ENCODE data around the gene GYS2.
"Not testable (repeated sequence)": the region's sequence is repeated elsewhere in the genome, so short reads cannot be mapped to it uniquely, and the experiment has no call there.

The GYS2 gene

DNA sequence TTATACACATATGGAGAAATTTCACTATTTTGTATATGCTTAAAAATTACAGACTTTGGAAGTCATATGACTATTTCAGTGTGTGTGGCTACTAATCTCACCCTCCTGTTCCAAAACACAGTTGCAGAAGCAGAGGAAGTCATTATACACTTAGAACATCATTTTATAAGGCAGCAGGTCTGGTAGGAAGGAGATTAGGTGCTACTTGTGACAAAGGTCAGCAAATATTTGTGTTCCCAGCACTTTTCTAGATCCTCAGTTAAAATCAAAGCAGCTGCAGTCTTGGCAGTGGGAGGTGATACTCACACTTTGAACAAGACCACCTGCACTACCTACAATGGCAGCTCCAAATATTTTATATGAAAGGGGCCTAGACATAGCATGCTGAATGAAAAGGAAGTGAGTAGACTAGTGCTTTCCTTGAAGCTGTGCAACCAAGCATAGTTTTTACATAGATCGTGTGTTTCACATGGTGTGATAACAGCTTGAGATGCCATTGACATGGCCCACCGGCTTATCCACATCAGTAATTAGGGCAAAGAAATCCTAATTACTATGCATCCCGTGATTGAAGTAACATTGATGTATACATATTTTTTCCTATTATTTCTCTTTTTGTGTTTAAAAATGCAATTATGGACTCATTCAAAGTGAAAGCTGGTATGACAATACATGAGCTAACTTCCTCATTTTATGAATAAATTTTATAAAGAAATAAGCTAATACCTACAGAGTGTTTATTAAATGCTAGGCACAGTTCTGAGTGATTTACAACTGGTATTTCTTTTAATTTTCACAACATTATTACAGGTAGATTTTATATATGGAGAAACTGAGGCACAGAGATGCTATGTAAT is 5.3 kb downstream of the GYS2 start:
- DNase-seq: no peak

DNA sequence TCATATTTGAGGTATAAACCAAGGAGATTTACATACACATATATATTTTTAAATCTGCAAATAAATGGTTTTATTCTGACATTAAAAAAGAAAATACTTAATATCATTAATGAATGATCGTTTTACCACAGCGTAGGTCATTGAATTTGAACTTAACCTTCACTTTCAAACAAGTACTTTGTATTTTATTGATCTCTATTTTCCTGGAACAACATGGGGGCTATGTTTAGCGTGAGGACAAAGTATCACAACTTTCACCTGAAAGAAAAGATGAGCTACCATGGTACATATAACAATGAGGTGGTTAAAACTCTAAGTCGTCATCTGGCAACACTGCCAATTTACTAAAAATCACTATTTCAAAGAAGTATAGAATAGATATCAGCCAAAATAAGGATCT is 6.0 kb downstream of the GYS2 start:
- no peak for DNase-seq

DNA sequence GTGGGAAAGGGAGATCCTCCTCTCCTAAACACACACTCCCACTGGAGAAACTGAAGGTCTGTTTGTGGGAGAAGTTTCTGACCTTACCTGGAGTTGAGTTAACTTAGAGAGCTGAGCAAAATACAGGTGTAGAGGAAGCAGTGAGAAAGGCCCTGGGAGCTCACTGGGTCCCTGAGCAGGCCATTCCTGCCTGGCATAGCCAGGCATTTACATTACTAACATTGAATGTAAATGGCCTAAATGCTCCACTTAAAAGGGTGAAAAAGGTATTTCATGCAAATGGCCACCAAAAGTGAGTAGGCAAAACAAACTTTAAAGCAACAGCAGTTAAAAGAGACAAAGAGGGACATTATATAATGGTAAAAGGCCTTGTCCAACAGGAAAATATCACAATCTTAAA is 9.3 kb downstream of the GYS2 start:
- not testable (repeated sequence) for DNase-seq

DNA sequence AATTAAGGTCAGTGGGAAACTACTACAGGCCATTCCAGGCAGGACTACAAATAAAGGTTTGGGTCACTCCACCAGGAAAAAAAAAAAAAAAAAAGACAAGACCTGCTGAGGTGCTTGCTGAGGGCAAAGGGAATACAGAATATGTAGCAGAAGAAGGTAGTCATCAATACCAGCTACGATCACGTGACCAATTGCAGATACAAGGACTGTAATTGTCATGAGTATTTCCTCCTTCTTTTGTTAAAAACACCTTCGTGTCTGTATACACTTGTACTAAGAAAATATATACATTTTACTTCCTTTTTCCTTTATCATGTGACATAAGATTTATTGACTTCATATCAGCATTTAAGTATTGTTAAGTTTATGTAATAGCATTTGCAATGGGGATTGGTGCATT is 19.2 kb downstream of the GYS2 start:
- no peak for DNase-seq

DNA sequence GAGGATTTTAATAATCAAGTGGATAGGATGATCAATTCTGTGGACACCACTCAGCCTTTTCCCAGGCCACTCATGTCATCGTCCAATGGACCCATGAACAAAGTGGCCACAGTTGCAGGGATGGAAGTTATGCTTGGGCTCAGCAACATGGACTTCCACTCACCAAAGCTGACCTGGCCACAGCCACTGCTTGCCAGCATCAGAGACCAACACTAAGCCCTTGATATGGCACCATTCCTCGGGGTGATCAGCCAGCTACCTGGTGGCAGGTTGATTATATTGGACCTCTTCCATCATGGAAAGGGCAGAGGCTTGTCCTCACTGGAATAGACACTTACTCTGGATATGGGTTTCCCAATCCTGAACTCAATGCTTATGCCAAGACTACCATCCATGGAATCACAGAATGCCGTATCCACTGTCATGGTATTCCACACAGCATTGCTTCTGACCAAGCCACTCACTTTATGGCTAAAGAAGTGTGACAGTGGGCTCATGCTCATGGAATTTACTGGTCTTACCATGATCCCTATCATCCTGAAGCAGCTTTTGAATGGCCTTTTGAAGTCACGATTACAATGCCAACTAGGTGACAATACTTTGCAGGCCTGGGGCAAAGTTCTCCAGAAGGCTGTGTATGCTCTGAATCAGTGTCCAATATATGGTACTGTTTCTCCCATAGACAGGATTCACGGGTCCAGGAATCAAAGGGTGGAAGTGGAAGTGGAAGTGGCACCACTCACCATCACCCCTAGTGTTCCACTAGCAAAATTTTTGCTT is 20.1 kb downstream of the GYS2 start:
- DNase-seq: not testable (repeated sequence)

DNA sequence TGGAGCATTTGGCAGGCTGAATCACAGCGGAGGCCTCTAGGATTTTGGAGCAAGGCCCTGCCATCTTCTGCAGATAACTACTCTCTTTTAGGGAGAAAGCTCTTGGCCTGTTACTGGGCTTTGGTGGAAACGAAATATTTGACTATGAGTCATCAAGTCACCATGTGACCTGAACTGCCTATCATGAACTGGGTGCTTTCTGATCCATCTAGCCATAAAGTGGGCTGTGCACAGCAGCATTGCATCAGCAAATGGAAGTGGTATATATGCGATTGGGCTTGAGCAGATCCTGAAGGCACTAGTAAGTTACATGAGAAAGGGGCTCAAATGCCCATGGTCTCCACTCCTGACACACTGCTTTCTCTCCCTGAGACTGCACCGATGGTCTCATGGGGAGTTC is 21.1 kb downstream of the GYS2 start:
- DNase-seq: no peak

DNA sequence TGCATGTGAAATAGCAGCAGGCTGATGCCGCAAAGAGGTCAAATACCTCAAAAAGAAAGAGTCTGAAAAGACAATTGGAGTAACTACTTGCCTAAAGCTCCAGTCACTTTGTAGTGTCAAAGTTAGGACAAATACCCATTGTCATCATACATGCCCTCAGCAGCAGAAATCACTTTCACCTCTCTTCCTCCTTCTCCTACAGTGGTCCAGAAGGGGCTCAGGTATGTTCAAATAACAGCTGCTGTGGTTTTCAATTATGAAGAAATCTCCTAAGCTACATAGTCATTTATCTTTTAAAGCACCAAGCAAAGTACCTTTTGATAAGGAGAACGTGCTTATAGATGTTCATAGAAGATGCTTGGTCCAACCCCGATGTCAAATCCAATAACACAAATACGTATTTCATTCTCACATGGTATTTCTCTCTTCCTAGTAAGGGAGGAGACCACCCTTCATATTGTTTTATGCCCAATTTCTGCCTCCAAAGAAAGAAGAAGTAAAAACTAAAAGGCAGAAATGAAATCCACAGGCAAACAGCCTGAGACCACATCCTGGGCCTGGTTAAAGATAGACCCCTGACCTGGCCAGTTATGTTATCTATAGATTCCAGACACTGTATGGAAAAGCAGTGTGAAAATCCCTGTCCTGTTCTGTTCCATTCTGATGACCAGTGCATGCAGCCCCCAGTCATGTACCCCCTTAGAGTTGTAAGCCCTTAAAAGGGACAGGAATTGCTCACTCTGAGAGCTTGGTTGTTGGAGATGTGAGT is 23.7 kb downstream of the GYS2 start:
- DNase-seq: no peak

DNA sequence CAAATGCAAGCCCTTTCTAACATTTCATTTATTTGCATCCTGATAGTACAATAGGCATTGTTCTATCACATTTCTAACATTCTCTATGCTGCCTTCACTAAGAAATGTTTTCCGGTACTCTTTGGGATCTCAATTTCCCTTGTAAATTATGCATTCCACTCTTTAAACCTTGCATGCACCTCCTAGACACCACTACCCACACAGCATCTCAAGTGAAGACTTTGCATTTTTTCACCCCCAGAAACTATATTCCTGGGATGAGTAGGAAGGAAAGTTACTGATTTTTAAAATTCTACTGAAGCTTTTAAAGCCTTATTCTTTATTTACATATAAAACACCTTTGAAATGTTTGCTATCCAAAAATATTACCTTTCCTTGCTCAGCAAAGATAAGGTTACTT is 27.1 kb downstream of the GYS2 start:
- DNase-seq: no peak

DNA sequence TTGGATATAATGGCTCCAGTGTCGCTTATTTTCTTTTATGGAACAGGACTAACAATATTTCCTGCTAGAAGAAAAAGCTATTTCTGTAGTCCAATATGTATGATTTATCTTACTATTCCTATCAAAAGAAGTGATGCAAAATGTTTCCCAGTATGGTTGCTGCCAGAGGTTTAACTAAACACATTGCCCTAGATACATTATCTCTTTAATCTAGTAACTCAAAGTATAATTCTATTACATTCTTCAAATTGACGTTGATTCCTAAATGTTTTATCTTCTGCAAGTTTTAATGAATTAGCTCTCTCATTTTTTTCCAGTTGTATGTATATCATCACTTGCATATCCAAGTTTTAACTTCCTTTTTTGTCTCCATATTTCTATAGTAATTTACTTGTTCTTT is 28.2 kb downstream of the GYS2 start:
- no peak for DNase-seq

DNA sequence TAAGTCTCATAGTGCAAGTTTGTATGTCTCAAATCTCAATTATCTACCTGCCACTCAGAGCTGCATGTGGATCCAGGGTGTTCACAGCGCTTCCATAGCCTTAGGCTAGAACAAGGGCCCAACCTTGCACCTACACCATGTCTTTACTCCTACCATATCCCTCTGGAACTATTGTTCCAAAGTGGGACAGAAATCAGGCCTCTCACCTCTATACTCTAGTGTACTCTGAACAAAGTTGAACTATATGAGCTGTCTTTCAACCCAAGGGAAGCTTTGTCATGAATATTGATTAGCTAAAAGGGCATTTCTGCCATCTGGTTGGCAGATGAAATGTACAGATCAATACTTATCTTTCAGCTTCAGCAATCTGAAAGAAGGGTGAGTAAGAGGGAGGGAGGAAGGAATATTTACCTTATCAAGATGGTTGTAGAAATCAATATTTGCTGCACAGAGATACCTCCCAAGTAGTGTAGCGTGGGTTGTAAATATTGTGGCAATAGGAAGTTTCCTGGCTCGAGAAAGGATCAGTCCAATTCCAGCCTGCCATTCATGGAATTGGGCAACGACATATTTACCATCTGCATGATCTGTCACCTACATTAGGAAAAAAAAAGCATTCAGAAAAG is 30.8 kb downstream of the GYS2 start:
- DNase-seq: no peak

DNA sequence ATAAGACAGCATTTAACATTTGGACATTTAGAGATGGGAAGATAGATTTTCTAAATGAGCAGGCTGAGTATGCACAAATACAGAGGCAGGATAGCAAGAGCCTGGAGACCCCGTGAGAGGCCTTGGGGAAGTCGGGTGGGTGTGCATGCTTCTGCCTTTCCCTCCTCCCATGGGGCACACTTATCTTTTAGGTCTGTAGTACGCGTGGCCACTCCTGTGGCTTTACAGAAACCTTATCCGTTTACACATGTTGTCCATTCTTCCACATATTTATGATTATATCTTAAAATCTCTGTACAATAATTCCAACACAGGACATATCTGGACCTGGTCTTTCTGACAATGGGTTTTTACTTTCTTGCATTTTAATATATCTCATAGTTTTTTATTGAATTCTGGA is 33.6 kb downstream of the GYS2 start:
- DNase-seq: no peak

DNA sequence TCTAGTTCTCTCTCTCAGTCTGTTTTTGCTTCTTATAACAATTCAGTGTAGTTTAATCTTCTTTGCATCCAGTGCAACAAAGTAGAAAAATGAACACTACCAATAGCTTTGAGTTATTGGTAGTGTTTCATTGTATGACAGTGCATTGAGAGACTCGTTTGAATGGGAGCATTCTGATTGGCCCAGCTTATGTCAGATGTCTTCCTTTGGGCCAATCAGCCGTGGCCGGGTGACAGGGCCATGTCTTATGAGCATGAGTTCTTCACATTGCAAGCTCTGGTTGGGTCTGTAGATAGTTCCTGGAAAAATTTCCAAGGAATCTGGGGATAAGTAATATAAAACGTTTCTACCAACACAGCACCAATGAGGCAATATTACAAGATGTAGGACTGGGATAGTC is 36.5 kb downstream of the GYS2 start:
- DNase-seq: no peak

DNA sequence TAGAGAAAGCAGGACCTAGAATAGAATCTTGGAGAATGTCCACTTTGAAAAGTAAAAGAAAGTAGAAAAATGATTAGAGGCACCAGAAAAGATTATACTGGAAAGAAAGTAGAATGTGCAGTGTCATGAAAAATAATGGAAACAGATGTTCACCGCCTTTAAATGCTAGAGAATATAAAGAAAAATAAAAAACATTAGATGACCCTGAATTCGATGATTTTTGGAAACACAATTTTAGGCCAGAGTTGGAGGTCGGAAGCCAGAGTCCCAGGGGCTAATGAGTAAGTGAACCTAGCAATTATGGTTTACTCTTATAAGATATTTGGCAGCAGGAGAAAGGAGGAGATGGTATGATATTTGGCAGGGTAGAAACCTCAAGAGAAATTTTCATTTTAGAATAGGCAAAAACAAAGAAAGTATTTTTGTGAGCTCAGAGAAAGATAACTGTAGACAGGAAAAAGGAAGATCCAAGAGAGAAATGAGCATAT is 37.7 kb downstream of the GYS2 start:
- DNase-seq: no peak

DNA sequence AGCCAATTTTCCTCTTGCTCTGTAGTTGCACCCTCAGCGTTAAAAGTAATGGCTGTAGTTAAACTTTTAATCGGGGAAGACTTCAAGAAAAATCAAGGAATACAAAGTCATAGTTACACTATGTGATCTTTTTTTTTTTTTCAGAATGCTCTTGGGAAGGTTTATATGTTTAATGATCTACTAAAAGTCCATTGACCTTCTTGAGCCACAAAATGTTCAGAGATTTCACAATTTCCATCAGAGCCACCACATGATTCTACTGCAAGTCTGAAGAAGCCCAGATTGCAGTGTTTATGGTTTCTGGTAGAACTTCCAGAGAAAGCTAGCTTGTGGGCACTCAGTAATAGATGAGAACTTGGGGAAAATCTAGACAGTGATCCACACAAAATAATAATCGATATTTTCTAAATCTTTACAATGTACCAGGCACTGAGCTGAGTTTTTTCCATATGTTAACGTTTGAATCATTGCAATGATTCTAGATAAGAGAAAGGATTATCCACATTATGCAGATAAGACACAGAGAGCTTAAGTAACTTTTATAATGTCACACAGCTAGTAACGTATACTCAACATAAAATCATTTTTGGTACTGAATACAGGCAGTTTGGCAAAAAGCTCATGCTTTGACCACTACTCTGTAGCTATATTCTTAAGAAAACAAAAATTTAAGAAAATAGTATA is 38.3 kb downstream of the GYS2 start:
- no peak for DNase-seq

DNA sequence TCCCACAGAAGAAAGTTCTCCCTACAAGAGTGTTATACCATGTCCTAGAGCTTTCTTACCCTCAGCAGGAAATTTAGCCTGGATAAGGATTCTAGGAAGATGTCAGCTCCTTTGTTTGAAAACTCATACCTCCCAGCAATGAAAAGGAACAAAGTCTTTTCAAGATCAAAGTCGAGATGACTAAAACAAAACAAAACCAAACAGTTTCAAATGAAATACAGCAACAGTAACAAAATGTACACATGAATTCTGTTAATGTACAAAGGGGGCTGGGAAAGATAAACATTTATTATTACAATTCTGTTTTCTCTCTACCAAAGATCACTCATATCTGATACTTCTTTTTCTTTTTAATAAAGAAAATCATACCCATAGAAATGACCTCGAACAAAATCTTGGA is 41.8 kb downstream of the GYS2 start:
- no peak for DNase-seq

DNA sequence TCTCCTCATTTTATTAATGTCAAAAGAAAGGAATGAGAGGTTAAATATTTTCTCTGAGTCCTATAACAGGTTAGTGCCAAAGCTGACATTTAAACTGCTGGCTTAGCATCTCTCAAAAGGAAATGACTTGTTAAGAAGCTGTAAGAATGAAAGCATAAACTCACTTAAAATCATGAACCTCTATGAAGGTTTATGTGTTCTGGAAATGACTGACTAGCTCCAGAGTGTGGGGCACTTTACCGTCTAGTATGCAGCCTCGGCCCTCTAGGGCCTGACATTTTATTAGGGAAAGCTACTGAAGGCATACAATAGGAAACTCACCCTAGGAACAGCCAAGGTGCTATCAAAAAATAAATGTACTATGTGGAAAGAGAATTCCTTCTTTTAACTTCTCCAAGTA is 43.5 kb downstream of the GYS2 start:
- no peak for DNase-seq

DNA sequence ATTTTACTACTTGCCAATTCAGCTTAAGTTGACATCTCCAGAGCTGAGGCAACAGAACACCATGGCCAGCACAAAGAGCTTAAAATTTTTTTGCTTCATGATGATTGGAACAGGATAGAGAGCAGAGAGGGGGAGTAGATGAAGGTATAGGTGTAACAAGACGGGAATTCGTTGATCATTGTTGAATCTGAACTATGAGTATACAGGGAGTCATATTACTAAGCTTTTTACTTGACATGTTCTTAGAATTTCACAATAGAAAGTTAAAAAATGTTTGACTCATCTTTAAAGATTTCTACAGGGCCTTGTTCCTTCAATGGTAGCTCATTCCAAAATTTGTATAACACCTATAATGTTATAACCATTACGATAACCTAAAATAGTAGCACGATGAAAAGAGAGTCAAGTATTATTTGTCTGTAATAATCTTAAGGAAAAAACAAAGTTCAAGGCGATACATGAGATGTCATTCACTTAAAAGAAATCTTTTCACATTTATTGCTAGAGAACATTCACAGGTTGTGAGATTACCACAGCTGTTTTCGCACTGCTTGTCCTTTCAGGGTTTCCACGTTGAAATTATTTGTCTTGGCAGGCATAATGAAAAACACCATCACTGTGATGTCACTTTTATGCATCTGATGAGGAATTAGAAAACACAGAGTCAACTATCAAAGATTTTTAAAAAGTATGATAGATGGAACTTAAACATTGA is 44.6 kb downstream of the GYS2 start:
- DNase-seq: no peak

DNA sequence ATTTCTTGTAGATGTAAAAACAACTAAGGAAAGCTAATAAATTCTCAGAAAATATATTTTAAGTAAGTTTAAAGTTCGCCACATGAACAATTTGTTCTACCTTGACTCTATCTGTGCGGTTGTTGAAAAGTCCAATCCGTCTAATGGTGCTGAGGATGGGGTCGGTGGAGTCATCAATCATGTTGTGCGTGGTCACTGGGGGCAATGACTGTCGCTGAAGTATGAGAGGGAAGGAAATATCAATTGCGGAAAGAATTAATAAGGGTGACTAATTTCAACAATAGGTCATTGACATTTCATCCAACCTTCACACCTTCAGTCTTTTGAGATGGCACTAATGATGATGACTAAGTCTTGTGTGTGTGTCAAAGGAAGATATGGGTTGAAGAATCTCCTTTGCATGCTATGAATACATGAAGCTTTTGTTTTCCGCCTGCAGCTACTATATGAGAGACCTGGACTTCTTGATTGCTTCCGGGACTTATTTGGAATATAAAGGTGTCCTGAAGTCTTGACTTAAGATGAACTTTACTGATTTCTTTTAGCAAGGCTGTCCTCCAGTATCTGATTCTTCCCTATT is 46.5 kb downstream of the GYS2 start:
- no peak for DNase-seq

DNA sequence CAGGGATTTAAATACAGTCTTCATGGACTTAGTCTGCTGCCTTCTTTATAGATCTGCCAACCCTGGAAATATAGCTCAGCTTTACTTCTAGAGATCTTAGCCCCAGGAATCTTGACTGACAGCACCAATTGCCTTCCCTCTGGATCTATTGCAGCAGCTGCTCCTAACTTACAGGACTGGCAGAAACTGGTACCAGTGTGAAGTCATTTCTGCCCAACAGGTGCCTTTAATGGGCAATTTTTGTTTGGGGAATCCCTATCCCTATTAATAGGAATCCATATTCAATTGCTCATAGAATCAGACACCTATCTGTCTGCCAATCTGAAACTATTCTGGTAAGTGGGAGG is 51.3 kb downstream of the GYS2 start:
- no peak for DNase-seq

DNA sequence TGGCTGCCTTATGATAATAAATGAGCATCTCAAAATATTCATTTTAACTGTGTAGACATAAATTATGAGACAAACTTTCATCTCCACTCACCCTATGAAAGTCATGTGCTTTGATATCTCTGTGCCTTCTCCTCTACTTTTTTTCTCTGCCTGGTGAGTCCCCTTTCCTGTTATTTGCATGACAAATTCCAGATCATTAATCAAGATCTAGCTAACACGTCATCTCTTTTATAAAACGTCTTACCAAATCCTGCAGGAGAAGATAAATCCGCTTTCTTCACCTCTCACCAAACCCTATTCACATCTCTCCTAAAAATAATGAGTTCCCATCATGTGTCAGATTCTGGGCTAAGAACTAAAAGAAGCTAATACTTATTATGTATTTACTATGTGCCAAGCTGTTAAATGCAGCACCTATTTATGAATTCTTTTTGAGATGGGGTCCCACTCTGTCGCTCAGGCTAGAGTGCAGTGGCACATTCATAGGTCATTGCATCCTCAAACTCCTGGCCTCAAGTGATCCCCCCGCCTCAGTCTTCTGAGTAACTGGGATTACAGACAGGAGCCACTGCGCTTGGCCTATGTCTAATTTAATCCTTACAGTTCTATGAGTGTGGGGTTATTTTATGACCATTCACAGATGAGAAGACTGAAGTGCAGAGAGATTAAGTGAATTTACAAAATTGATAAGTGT is 51.9 kb downstream of the GYS2 start:
- no peak for DNase-seq
